ENCODE results near the gene TEX29.

Gene TEX29

DNA sequence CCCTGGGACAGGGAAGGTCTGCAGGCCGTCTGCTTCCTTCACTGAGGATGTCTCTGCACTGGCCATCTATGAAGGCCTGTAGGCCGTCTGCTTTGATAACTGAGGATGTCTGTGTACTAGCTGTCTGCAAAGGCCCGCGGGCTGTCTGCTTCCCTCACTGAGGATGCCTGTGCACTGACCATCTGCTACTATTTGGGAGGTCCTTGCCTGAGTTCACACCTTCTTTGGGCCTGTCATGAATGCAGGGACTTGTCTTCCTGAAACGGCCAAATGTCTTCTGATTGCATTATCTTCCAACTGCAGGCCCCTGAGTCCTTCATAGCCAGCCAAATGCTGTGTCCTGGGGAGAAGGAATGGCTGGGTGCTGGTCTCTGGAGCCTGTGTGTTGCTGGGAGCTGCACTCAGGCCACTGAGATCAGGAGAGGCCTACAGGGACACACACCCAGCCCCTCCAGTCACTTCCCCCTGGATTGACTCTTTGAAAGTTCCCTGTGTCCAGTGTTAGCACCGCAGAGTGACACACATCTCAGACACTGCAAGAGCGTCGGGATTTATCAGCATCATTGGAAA is 72.9 kb downstream of the TEX29 start:
- DNase-seq (ENCODE audit: low spot score): no peak
